Mesothelial cell of epicardium (in vitro differentiated cells): Measurements from ENCODE around the gene HDLBP. TPM values are rescaled to one million over a fixed set of nuclear protein-coding genes. Genes with fewer than 3 reads are reported as not detected.
"Not testable (repeated sequence)": the region's sequence is repeated elsewhere in the genome, so short reads cannot be mapped to it uniquely, and the experiment has no call there.

Source experiments
- DNase-seq, 2 experiments: peaks; one replicate each; pipeline ENCODE4 v3.0.0; 2021; ENCODE audit warnings: low spot score in 2 of 2; ENCODE audit not compliant: unreplicated experiment in 2 of 2
- H3K27ac Mint-ChIP-seq: 2 replicates; pipeline ENCODE4 v1.8.0; 2021; ENCODE audit warnings: mixed read lengths
- H3K27me3 Mint-ChIP-seq: 2 replicates; pipeline ENCODE4 v1.8.0; 2021; ENCODE audit warnings: low read depth, mixed read lengths
- H3K36me3 Mint-ChIP-seq: 2 replicates; pipeline ENCODE4 v1.8.0; 2021; ENCODE audit warnings: mixed read lengths
- H3K4me1 Mint-ChIP-seq: 2 replicates; pipeline ENCODE4 v1.8.0; 2021; ENCODE audit warnings: mixed read lengths
- H3K4me3 Mint-ChIP-seq: 2 replicates; pipeline ENCODE4 v1.8.0; 2021; ENCODE audit warnings: mild to moderate bottlenecking, moderate library complexity, mixed read lengths
- H3K9me3 Mint-ChIP-seq: 2 replicates; pipeline ENCODE4 v1.8.0; 2021; ENCODE audit warnings: mixed read lengths
- total RNA-seq: library from RNA; stranded (reverse); gene quantifications from 3 replicates; pipeline ENCODE4 v1.2.1, GENCODE V29; 2021
- TF ChIP-seq, protein P1 (sequence below): fragments of 200-600 bp; sonication (generic); IDR thresholded peaks from one replicate; pipeline ENCODE4 v1.5.0; 2021; ENCODE audit warnings: antibody characterized with exemption; ENCODE audit not compliant: unreplicated experiment

Gene HDLBP
- total RNA-seq, 1 donor from 2014 or later: 484 TPM

DNA sequence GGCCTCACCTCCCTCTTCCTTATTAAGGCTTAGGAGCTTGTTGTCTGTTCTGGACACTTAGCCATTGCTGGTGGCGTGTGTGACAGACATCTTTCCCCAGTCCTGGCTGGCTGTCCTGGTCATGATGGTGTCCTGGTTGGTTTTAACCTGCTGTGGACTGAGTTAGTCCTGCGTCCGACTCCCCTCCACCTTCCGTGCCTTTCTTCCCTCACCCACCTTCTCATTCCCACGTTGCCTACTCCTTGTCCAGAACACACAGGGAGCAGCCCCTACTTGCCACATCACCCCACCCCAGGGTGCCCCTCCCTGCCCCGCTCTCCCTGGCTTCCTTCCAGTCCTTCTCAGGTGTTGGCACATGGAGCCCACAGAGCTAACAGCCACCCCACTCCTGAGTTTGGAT is 117.5 kb downstream of the HDLBP start:
- TF ChIP-seq, protein P1, sequence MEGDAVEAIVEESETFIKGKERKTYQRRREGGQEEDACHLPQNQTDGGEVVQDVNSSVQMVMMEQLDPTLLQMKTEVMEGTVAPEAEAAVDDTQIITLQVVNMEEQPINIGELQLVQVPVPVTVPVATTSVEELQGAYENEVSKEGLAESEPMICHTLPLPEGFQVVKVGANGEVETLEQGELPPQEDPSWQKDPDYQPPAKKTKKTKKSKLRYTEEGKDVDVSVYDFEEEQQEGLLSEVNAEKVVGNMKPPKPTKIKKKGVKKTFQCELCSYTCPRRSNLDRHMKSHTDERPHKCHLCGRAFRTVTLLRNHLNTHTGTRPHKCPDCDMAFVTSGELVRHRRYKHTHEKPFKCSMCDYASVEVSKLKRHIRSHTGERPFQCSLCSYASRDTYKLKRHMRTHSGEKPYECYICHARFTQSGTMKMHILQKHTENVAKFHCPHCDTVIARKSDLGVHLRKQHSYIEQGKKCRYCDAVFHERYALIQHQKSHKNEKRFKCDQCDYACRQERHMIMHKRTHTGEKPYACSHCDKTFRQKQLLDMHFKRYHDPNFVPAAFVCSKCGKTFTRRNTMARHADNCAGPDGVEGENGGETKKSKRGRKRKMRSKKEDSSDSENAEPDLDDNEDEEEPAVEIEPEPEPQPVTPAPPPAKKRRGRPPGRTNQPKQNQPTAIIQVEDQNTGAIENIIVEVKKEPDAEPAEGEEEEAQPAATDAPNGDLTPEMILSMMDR: no peak
- no peaks in the 10 kb centered on the region for H3K36me3 Mint-ChIP-seq
- DNase-seq: no peak
- no peaks in the 10 kb centered on the region for H3K9me3 Mint-ChIP-seq
- H3K4me1 Mint-ChIP-seq: no peaks in the 10 kb centered on the region
- H3K4me3 Mint-ChIP-seq: no peak overlapping the region
- H3K27me3 Mint-ChIP-seq: no peaks in the 10 kb centered on the region
- H3K27ac Mint-ChIP-seq: no peak overlapping the region

DNA sequence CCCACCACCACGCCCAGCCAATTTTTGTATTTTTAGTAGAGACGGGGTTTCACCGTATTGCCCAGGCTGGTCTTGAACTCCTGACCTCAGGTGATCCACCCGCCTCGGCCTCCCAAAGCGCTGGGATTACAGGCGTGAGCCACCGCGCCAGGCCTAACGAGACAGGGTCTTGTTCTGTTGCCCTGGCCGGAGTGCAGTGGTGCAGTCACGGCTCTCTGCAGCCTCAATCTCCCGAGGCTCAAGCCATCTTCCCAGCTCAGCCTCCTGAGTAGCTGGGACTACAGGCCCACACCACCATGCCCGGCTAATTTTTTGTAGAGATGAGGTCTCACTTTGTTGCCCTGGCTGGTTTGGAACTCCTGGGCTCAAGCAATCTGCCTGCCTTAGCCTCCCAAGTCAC is 118.2 kb downstream of the HDLBP start:
- H3K9me3 Mint-ChIP-seq, DNase-seq, H3K4me3 Mint-ChIP-seq, H3K36me3 Mint-ChIP-seq, H3K4me1 Mint-ChIP-seq, H3K27ac Mint-ChIP-seq, H3K27me3 Mint-ChIP-seq: not testable (repeated sequence)

DNA sequence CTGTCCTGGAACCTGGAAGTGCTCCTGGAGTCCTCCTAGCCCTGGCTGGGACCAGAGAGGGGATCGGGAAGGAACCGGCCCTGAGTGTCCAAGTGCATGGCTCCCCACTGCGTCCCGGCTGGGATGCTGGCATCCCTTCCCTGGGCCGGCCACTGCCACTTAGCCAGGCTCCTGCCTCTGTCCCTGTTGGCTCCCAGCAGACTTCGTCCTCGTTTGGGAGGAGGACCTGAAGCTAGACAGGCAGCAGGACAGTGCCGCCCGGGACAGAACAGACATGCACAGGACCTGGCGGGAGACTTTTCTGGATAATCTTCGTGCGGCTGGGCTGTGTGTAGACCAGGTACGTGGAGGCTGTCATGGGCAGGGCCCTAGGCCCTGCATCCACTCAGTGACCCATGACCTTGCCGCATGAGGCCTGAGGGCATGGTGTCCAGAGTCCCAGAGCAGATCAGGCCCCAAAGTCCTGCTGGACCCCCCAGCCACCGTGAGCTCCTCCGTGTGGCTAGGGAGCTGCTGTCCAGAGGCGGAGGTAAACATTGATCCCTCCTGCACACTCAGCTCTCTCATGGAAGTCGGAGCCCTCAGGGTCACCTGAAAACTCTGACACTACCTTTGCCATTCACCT is 119.9 kb downstream of the HDLBP start:
- no peak overlapping the region for H3K27ac Mint-ChIP-seq

DNA sequence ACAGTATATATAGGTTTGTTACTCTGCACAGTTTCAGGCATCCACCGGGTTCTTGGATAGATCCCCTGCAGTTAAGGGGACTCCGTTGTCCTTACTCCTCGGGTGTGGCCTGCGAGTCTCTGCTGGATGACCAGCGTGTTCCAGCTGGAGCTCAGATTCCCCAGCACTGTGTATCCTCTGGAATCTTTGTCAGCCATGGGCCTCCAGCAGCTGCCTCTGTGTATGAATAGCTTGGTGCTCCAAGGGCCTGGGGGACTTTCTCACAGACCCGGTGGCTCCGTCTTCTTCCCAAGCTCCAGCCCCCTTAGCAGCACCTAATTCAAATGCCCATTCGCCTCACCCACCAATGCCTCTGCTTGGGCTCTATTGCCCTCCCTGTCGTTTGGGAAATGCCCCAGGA is 120.7 kb downstream of the HDLBP start:
- Mint-ChIP-seq H3K4me1 (no peaks in the 10 kb centered on the region), H3K27ac (no peak overlapping the region), H3K27me3 (no peaks in the 10 kb centered on the region), H3K9me3 (no peaks in the 10 kb centered on the region), H3K36me3 (no peaks in the 10 kb centered on the region), H3K4me3 (no peak overlapping the region)
- no peak for DNase-seq
- TF ChIP-seq, protein P1: no peak

More for the DNA sequence above, 119.9 kb downstream of the HDLBP start:
- no peak for DNase-seq
- Mint-ChIP-seq H3K9me3 (no peaks in the 10 kb centered on the region), H3K4me3 (no peak overlapping the region), H3K27me3 (no peaks in the 10 kb centered on the region), H3K36me3 (no peaks in the 10 kb centered on the region), H3K4me1 (no peaks in the 10 kb centered on the region)
- TF ChIP-seq, protein P1: no peak

DNA sequence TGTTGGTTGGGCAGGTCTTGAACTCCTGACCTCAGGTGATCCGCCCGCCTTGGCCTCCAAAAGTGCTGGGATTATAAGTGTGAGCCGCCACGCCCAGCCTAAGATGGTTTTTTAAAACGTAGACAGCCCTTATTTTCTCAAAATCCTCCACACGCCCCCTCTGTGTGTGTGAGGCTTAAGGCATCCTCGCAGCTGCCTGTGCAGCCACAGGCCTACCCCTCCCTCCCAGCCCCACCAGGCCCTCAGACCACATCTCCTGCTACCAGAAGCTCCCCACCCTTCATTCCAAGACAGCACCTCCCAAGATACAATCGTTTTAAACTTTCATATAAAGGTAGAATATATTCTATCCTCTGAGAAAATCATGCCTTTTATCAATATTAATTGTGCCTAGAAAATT is 122.2 kb downstream of the HDLBP start:
- Mint-ChIP-seq H3K36me3 (no peaks in the 10 kb centered on the region), H3K4me1 (peaks cover under 1% of the 10 kb centered on the region), H3K27ac (no peak overlapping the region), H3K9me3 (no peaks in the 10 kb centered on the region), H3K4me3 (no peak overlapping the region), H3K27me3 (no peaks in the 10 kb centered on the region)
- TF ChIP-seq, protein P1: no peak
- DNase-seq: no peak

DNA sequence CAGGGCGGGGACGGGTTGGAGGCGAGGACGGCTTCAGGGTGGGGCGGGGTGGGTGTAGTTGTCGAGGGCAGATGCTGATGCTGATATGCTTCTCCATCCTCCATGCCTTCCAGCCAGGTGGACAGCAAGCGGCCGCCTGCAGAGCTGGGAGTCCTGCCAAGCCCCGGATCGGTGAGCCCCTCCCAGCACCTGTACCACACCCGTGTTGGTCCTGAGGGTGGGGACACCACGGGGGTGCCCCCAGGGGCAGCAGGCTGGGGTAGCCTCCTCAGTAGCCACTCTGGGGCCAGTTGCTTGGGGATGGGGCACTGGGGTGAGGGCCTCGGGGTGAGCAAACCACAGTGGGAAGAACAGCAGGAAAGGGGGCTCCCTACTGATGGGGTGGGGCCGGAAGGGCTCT is 124.4 kb downstream of the HDLBP start:
- no peak overlapping the region for H3K27ac Mint-ChIP-seq
- no peak for DNase-seq
- no peak overlapping the region for H3K4me3 Mint-ChIP-seq

More for the DNA sequence above, 124.4 kb downstream of the HDLBP start:
- Mint-ChIP-seq H3K4me1 (peaks cover 11% of the 10 kb centered on the region), H3K27me3 (no peaks in the 10 kb centered on the region), H3K36me3 (no peaks in the 10 kb centered on the region), H3K9me3 (no peaks in the 10 kb centered on the region)
- TF ChIP-seq, protein P1: no peak
